A172 (cell line): ENCODE measurements around the gene ZNF556. TPM values are rescaled to one million over a fixed set of nuclear protein-coding genes. Genes with fewer than 3 reads are reported as not detected.
A peak's percentile ranks its signal among the peaks of the same experiment; 100 is the strongest.

Experiments used
- DNase-seq: peaks from one replicate; pipeline ENCODE4 v3.0.0-alpha.2; 2015; ENCODE audit warnings: low spot score
- total RNA-seq: library from RNA; depleted of rRNA; stranded (reverse); fragments of >200 nt; shearing (Covaris generic); gene quantifications from 2 replicates; pipeline ENCODE4 v1.2.3, GENCODE V29; 2014; rRNA removed

ZNF556 gene
- not detected in 2 replicates for total RNA-seq

GRCh38 chr19:2867025-2867991, at the start of gene ZNF556:
Gene ZNF556, plus strand, starts transcription at chr19:2867335. Its CDS starts 87 bp downstream, at chr19:2867422.
- DNase-seq = peak; percentile 44

- DNase-seq = peak; percentile 95
Measured at GRCh38 chr19:2819540-2820111, 47.5 kb upstream of the ZNF556 start, which contains the start of gene ZNF554. Gene ZNF554, plus strand, starts transcription at chr19:2819868. Its CDS starts 204 bp downstream, at chr19:2820072.

GRCh38 chr19:2820112-2820702, 46.9 kb upstream of the ZNF556 start:
- DNase-seq = no peak

GRCh38 chr19:2822846-2823245, 44.3 kb upstream of the ZNF556 start:
- DNase-seq = no peak

- no peak for DNase-seq
Measured at GRCh38 chr19:2823646-2824045, 43.5 kb upstream of the ZNF556 start.

- DNase-seq = no peak
Measured at GRCh38 chr19:2824129-2824528, 43.0 kb upstream of the ZNF556 start.

GRCh38 chr19:2827022-2827421, 40.1 kb upstream of the ZNF556 start:
- DNase-seq = no peak

- DNase-seq = no peak
Measured at GRCh38 chr19:2827840-2828489, 39.2 kb upstream of the ZNF556 start.

- DNase-seq = no peak
Measured at GRCh38 chr19:2834294-2834871, 32.8 kb upstream of the ZNF556 start.

- no peak for DNase-seq
Measured at GRCh38 chr19:2837430-2837829, 29.7 kb upstream of the ZNF556 start.

GRCh38 chr19:2840794-2841791, 26.0 kb upstream of the ZNF556 start, which contains the start of gene ZNF555:
Gene ZNF555, plus strand, starts transcription at chr19:2841475. Its CDS starts 98 bp downstream, at chr19:2841573.
- peak; percentile 100 for DNase-seq

GRCh38 chr19:2841855-2842574, 25.1 kb upstream of the ZNF556 start:
- no peak for DNase-seq

- no peak for DNase-seq
Measured at GRCh38 chr19:2845107-2845506, 22.0 kb upstream of the ZNF556 start.

- DNase-seq = no peak
Measured at GRCh38 chr19:2846180-2846894, 20.8 kb upstream of the ZNF556 start.

- no peak for DNase-seq
Measured at GRCh38 chr19:2847507-2847906, 19.6 kb upstream of the ZNF556 start.

- DNase-seq = no peak
Measured at GRCh38 chr19:2848616-2849015, 18.5 kb upstream of the ZNF556 start.

- DNase-seq = no peak
Measured at GRCh38 chr19:2850256-2850925, 16.7 kb upstream of the ZNF556 start.

- no peak for DNase-seq
Measured at GRCh38 chr19:2852598-2852997, 14.5 kb upstream of the ZNF556 start.
